Choroid plexus epithelial cell (primary cell): ENCODE results near the gene TAS2R40.

Experiments
- DNase-seq: peaks from one replicate; pipeline ENCODE4 v3.0.0-alpha.2; 2010; ENCODE audit warnings: low read depth
- H3K4me3 ChIP-seq: 2 replicates; pipeline ENCODE4 v1.5.1; 2011; ENCODE audit warnings: low read depth, mild to moderate bottlenecking, control low read depth, low read length, moderate library complexity
- TF ChIP-seq, protein P1 (sequence below): conservative IDR thresholded peaks from 2 replicates; pipeline ENCODE4 v1.5.1; 2011; ENCODE audit warnings: low read depth, mild to moderate bottlenecking, control low read depth, inconsistent platforms, low read length, moderate library complexity

TAS2R40 gene

DNA sequence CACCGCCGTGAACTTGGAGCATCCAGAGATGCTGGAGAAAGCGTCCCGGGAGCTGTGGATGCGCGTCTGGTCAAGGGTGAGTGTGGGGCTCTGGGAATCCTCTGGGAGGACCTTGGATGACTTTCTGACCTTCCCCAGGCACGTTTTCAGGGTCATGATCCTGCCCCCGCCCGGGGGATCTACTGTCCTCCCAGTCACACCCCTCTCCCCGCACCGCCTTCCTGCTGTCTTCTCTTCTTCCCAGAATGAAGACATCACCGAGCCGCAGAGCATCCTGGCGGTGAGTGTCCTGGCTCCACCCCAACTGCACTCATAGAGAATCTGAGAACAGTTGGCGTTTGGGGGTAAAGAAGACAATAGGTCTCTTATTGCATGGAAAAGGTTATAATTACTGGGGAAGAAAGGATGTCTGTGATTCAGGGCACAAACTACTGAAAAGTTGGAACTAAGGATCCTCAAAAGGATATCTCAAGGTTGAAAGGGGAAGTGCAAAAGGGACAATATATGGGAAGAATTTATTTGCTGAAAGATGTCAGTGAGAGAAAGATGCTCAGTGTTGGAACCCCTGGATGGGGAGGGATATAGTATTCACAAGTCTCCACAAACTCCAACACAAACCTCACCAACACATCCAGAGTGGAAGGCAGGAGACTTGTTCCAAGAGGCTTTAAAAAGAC, 43.3 kb downstream of the TAS2R40 start:
- no peak overlapping the region for H3K4me3 ChIP-seq
- TF ChIP-seq, protein P1, sequence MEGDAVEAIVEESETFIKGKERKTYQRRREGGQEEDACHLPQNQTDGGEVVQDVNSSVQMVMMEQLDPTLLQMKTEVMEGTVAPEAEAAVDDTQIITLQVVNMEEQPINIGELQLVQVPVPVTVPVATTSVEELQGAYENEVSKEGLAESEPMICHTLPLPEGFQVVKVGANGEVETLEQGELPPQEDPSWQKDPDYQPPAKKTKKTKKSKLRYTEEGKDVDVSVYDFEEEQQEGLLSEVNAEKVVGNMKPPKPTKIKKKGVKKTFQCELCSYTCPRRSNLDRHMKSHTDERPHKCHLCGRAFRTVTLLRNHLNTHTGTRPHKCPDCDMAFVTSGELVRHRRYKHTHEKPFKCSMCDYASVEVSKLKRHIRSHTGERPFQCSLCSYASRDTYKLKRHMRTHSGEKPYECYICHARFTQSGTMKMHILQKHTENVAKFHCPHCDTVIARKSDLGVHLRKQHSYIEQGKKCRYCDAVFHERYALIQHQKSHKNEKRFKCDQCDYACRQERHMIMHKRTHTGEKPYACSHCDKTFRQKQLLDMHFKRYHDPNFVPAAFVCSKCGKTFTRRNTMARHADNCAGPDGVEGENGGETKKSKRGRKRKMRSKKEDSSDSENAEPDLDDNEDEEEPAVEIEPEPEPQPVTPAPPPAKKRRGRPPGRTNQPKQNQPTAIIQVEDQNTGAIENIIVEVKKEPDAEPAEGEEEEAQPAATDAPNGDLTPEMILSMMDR, result no peak
- no peak for DNase-seq

DNA sequence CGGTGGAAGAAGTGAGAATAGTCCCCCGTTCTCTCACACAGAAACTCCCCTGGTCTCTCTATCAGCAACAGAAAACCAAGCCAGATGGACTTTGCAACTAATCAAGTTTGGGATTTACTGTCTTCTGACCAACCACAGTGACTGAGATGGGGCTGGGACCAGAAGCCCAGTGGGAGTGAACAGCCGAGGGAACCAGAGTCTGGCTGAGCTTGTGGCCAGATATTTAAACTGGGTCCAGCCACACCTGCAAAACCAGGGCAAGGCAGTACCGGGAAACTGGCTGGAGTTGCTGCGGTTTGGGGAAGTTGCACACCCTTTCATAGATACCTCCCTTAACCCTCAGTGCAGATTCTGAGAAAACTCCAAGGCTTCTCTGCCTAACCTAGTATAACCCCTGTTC, 47.4 kb downstream of the TAS2R40 start:
- no peak for DNase-seq
- no peak overlapping the region for H3K4me3 ChIP-seq
- TF ChIP-seq, protein P1, result no peak

DNA sequence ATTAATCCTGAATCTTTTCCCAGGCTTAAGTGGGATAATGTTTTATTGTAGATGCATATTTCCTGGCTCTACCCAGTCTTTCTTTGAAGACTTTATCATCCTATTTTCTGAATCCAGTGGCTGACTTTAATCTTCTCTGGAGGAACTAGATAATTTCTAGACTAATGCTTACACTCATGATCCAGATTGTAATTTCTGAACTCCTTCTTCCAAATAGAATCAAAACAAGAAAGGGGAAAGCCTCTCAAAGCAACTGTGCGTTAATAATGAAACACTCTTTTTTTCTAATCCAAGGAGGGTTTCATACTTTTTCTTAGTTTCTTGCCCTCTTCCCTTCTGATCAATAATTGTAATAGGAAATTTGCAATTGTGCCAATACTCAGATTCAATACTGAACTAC, 49.4 kb downstream of the TAS2R40 start:
- no peak for DNase-seq
- no peak overlapping the region for H3K4me3 ChIP-seq
- TF ChIP-seq, protein P1, result no peak
